NCI-H526 (cell line): ENCODE measurements around the gene MYL4.
"Not testable (repeated sequence)": the region's sequence is repeated elsewhere in the genome, so short reads cannot be mapped to it uniquely, and the experiment has no call there.

ENCODE experiments used
- DNase-seq, 2 experiments: peaks; one replicate each; lab custom pipeline; 2025; lab: John Stamatoyannopoulos, UW

Gene MYL4

DNA sequence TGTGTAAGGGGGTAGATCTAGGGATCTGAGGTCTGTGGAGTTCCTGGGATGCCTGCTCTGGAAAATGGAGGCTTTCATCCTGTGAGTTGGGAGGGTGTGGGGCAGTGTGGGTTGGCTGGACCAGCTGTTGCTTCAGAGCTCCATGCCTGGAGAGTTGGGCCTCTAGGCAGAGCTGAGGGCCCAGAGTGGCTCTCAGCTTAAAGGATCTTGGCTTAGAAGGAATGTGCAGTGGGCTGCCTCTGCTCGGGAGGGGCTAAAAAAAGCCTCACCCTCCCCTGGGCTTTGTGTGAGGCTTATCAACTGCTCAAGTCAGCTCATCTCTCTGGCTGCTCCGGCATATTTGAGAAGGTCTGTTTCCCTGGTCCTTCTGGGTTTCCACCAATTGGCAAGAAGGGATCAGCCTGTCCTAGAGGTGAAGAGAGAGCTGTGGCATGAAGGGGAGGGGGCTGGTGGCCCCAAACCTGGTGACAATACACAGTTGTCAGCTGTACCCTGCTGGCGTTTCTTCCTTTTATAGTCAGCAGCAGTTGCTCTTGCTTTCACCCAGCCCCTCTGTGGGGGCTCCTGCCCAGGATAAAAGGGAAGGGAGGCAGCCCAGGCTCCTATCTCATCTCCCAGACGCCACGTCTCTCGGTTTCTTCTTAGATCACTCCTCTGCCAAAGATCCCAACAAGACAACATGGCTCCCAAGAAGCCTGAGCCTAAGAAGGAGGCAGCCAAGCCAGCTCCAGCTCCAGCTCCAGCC, at the start of gene MYL4:
MYL4 (plus strand) TSS at position 605 of the 745 bp plus-strand sequence; CDS start at position 680, 75 bp downstream.
- DNase-seq: no peak

DNA sequence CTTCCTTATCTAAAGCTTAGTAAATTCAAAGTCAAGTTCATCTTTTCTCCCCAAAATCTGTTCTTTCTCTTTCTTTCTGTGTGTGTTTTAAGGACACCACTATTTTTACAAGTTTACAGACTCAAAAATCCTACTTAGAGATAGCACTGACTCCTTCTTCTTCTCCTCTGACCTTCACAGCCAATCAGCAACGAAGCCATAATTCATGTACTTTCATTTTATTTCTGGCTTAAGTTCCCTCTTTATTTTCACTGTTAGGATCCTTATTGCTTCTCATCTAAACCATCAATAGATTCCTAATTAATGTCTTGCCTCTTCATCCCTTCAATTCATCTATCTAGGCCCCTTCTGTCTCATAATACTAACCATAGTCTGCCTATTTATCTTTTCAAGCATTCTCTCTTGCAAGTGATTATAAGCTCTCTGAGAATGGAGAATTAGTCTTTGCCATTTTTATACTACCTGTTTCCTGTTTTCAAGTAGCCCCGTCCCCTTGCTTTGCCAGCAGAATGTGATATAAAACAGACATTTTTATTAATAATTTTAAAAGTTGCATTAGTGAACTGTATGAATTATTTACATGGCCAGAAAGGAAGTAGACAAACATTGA, 47.0 kb upstream of the MYL4 start:
- no peak for DNase-seq

DNA sequence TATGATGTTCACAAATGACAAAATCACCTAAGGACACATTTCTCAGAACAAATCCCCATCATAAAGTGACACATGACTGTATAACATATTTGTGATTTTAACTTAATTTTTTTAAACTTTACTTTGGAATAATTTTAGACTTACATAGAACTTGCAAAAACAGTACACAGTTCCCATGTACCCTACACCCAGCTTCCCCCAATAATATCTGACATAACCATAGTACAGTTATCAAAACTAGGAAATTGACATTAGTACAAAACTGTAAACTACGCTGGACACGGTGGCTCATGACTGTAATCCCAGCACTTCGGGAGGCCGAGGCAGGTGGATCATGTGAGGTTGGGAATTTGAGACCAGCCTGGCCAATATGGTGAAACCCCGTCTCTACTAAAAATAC, 44.9 kb upstream of the MYL4 start:
- DNase-seq: no peak

DNA sequence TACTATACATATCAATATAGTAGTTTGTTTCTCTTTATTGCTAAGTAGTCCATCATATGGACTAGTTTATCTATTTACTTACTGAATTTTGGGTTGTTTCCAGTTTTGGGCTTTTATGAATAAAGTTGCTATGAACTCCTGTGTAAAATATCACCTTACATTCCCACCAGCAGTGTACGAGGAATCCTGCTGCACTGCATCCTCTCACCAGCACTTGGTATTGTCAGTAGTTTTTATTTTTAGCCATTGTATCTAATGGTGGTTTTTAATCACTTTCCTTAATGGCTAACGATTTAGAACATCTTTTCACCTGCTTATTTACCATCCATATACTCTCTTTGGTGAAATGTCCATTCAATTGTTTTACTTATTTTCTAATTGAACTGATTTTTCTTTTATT, 44.0 kb upstream of the MYL4 start:
- DNase-seq: no peak

- not testable (repeated sequence) for DNase-seq
Observed at GRCh38 chr17:47166854-47167253, 42.3 kb upstream of the MYL4 start.

- not testable (repeated sequence) for DNase-seq
Observed at GRCh38 chr17:47168896-47169295, 40.3 kb upstream of the MYL4 start.

DNA sequence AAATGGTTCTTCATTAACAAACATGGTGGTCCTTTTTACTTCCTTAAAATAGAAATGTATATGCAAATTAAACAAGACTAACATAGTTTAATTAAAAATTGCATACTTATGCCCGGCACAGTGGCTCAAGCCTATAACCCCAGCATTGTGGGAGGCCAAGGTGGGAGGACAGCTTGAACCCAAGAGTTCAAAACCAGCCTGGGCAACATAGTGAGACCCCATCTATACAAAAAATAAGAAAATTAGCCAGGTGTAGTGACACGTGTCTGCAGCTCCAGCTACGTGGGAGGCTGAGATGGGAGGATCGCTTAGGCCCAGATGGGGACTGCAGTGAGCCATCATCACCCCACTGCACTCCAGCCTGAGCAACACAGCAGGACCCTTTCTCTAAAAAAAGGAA, 38.4 kb upstream of the MYL4 start:
- DNase-seq: no peak

- DNase-seq: no peak
Observed at GRCh38 chr17:47172696-47173565, 36.2 kb upstream of the MYL4 start.

- not testable (repeated sequence) for DNase-seq
Observed at GRCh38 chr17:47174823-47175222, 34.3 kb upstream of the MYL4 start.

DNA sequence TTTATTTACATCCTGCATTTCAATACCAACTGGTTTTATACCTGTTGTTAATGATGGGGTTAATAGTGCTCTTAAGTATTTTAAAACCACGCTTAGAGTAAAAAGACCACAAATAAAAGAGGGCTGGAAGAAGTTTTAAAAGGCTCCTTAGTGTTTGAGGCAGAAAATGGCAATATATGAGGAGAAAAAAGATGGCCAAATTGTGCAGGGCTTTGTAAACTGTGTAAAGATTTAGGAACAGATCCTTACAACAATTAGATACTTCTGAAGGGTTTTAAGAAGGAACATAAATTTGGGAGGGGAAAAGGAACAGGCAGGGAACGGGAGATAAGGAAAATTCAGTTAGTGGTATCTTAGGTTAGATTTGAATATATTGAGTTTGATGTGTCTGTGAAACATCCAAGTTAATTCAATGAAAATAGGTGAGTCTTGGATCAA, 32.7 kb upstream of the MYL4 start:
- peak; percentile 60 to 72 for DNase-seq

GRCh38 chr17:47177261-47177660, 31.9 kb upstream of the MYL4 start:
- peak; percentile 11 to 25 for DNase-seq

DNA sequence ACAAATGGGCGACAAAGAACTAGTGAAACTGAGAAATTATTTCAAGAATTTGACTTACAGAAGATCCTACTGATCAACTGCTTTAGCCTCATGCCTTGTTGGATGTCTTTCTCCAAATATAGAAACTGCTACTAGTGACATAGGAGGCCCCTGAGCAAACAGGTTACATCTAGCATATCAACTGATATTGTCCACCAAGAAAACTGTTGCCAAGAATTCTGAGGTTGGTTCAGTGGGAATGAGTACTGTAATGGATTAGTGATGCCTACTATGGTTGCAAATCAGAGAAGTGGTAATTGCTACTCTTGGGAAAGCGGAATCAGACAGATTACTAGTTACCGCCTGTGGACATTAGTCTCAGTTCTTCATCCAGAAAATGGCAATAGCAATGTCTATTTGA, 30.0 kb upstream of the MYL4 start:
- no peak for DNase-seq

DNA sequence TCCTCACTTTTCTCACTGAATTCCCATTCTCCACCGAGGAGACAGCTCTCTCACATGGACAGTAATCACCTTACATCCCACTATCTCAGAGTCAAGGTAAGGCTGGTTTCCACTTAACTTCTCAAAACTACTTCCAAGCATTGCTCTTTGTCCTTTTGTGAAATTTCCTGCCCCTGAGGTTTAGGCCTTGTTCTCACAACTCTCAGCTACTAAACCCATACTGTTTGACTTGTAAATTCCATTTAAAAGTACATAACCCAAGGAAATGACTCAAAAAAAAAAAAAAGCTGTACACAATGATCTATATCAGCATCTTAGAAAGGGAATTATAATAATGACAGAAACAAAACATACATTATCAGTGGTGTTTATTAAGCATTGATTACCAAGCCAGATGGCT, 28.8 kb upstream of the MYL4 start:
- DNase-seq: no peak

DNA sequence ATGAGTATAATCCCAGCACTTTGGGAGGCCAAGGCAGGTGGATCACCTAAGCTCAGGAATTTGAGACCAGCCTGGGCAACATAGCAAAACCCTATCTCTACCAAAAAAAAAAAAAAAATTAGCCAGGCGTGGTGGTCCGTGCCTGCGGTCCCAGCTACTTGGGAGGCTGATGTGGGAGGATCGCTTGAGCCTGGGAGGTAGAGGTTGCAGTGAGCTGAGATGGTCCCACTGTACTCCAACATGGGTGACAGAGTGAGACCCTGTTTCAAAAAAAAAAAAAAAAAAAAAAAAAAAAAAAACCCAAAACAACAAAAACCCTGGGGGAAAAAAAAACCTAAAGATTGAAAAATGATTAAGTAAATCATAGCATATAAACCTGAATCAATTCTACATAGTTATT, 28.2 kb upstream of the MYL4 start:
- DNase-seq: not testable (repeated sequence)

DNA sequence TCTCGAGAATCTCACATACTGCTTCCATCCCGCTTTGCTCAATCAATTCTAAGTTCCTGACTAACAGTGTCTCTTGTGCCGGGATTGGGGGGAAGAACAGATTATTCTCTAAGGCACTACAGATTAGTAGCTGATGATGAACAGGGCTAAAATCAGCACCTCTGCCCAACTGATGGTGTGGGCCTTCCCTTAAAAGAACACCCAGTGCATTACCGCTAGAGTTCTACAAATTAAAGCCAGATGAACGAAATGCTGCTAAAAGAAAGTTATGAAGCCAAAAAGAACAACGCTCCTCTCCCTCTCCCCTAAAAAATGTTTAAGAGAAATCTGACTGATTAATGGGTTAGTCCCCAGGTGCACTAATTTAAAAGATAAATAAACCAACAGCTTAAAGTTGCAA, 24.5 kb upstream of the MYL4 start:
- no peak for DNase-seq

GRCh38 chr17:47188271-47188875, 20.8 kb upstream of the MYL4 start:
- DNase-seq: peak in 1 of 2 experiments; percentile 57

- DNase-seq: peak; percentile 97 to 100
Observed at GRCh38 chr17:47188876-47189731, 20.0 kb upstream of the MYL4 start, which contains the start of gene CDC27. Gene CDC27 (minus strand): TSS chr17:47189295. CDS start chr17:47189172, 123 bp downstream.

DNA sequence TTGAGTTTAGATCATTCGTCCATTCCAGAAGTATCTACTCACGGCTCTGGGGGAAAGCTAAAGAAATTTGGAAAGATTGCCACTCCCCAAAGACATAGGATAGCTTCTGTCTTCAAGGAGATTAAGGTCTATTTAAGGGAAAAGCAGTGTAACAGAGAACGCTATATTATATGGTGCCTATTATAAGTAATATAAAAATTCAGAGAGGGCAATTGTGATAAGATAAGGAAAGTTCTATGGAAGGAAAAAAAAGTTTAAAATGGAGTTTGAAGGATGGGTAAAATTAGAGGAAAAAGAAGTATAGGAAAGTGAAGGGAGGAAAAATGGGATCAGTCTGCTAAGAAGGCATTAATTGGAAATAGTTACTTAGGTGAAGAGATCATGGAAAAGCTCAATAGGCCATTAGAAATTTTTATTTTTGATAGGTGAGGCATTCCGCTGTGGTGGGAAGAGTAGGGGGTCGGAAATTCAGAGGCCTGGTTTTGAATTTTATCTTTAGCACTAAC, 19.4 kb upstream of the MYL4 start:
- DNase-seq: no peak

DNA sequence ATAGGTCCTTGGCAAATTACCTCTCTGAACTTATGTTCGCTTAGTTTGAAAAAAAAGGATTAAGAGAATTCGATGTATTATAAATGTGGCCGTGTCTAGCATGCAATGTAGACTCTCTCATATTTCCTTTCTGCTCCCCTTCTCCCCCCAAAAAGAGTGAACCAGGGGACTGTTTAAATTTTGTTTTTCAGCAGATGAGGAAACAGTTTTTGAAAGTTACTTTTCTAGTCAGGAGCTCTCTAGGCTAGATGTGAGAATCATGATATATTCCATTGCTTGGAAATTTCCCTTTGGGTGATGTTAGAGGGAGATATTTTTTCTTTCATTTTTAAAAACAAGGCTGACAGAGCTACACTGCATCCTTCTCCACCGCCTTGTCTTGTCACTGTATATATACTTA, 18.9 kb upstream of the MYL4 start:
- no peak for DNase-seq

DNA sequence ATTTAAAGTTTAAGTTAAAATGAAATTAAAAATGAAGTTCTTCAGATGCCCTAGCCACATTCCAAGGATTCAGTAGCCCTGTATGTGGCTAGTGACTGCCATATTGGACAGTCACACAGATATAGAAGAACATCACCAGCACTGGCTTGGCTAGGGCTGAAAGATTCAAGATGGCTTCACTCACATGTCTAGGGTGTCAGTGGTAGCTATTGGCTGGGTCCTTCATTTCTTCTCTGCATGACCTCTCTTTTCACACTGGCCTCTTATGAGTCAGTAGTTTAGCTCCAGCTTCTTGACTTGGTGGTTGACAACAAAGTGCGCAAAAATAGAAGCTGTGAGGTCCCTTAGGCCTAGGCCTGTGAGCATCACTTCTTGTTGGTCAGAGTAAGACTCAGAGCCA, 18.4 kb upstream of the MYL4 start:
- no peak for DNase-seq

DNA sequence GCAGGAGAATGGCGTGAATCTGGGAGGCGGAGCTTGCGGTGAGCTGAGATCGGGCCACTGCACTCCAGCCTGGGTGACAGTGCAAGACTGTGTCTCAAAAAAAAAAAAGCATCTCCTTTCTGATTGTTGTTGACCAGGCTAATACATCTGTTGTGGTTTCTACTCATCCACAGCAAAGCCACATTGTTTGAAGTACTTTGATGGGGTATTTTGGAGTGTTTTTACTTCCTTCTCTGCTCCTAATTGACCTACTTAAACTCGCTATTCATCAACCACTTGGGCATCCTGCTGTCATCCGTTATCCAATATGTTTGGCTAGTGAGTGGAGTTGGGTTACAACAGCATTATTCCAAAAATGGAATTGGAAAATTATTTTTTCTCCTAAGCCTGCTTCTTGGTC, 16.6 kb upstream of the MYL4 start:
- no peak for DNase-seq
